ENCODE results near the gene CENPVL1. TPM values are rescaled to one million over a fixed set of nuclear protein-coding genes. Genes with fewer than 3 reads are reported as not detected.

The CENPVL1 gene
- total RNA-seq, 1 experiment from 2014 or later, result not detected

Other genes with a start within 250 kb of the CENPVL1 start
- 10.9 and 17.6 TPM in 2 replicates for gene NUDT11, start 213.9 kb upstream of the CENPVL1 start, total RNA-seq (2014; rRNA removed; shearing (Covaris generic); ENCODE audit: low replicate concordance)
- gene CENPVL3, start 91.6 kb upstream of the CENPVL1 start, total RNA-seq (2014; rRNA removed; shearing (Covaris generic); ENCODE audit: low replicate concordance), result not detected in 2 replicates
- not detected in 2 replicates for gene CENPVL2, start 27.7 kb upstream of the CENPVL1 start, total RNA-seq (2014; rRNA removed; shearing (Covaris generic); ENCODE audit: low replicate concordance)
- 0.29 and 2.6 TPM in 2 replicates for gene GSPT2, start 32.9 kb downstream of the CENPVL1 start, total RNA-seq (2014; rRNA removed; shearing (Covaris generic); ENCODE audit: low replicate concordance)
- 173 and 175 TPM in 2 replicates for gene MAGED1, start 183.1 kb downstream of the CENPVL1 start, total RNA-seq (2014; rRNA removed; shearing (Covaris generic); ENCODE audit: low replicate concordance)